ENCODE measurements around the gene NELFE. TPM values are rescaled to one million over a fixed set of nuclear protein-coding genes. Genes with fewer than 3 reads are reported as not detected.
A peak's percentile ranks its signal among the peaks of the same experiment; 100 is the strongest.
"Not testable (repeated sequence)": the region's sequence is repeated elsewhere in the genome, so short reads cannot be mapped to it uniquely, and the experiment has no call there.

The NELFE gene
- total and polyA plus RNA-seq, 9 donors, result 54.8 to 84.5 (median 65.8) TPM

GRCh38 chr6:32002546-32003268 is 43.9 kb upstream of the NELFE start:
- WGBS, 3 donors, result no CpG with 5 or more reads among the region's 15 CpGs
- H3K27me3 ChIP-seq; H3K9me3 ChIP-seq; DNase-seq; H3K27ac ChIP-seq; H3K4me1 ChIP-seq (ENCODE audit: insufficient read depth); intact Hi-C loops (cut with DNase I); H3K36me3 ChIP-seq; H3K4me3 ChIP-seq: not testable (repeated sequence)

- H3K36me3 ChIP-seq; intact Hi-C loops (cut with DNase I); H3K27ac ChIP-seq; H3K9me3 ChIP-seq; H3K27me3 ChIP-seq; H3K4me1 ChIP-seq (ENCODE audit: insufficient read depth); H3K4me3 ChIP-seq: not testable (repeated sequence)
- 85 to 98% (median 85%) methylated on average over 5 to 6 of the region's 6 CpGs for WGBS, 3 donors
- peak in 3 of 5 donors; percentile 18 to 53 (median 31) for DNase-seq
Observed at GRCh38 chr6:31996385-31996784, 37.6 kb upstream of the NELFE start.

- H3K27ac ChIP-seq; H3K27me3 ChIP-seq; intact Hi-C loops (cut with DNase I); H3K9me3 ChIP-seq; H3K4me3 ChIP-seq; H3K4me1 ChIP-seq (ENCODE audit: insufficient read depth); H3K36me3 ChIP-seq: not testable (repeated sequence)
- 95 to 96% (median 95%) methylated on average over 8 to 9 of the region's 14 CpGs for WGBS, 3 donors
- peak in 3 of 5 donors; percentile 17 to 33 (median 18) for DNase-seq
Observed at GRCh38 chr6:31994421-31994820, 35.6 kb upstream of the NELFE start.

- H3K27ac ChIP-seq; H3K4me1 ChIP-seq (ENCODE audit: insufficient read depth); DNase-seq; H3K9me3 ChIP-seq; H3K4me3 ChIP-seq; H3K36me3 ChIP-seq; intact Hi-C loops (cut with DNase I); H3K27me3 ChIP-seq: not testable (repeated sequence)
- WGBS, 3 donors, result no CpG with 5 or more reads among the region's 10 CpGs
Observed at GRCh38 chr6:31989363-31989762, 30.6 kb upstream of the NELFE start.

- H3K4me1 ChIP-seq (ENCODE audit: insufficient read depth); intact Hi-C loops (cut with DNase I): not testable (repeated sequence)
- WGBS, 3 donors, result no CpG with 5 or more reads among the region's 7 CpGs
Observed at GRCh38 chr6:31981744-31982143, 23.0 kb upstream of the NELFE start, which contains the start of gene C4A. C4A (plus strand) TSS chr6:31982057; CDS start chr6:31982108, 51 bp downstream.

GRCh38 chr6:31980998-31981397 is 22.2 kb upstream of the NELFE start:
- intact Hi-C loops (cut with DNase I); H3K27ac ChIP-seq; H3K4me1 ChIP-seq (ENCODE audit: insufficient read depth); H3K9me3 ChIP-seq; H3K36me3 ChIP-seq; DNase-seq; H3K27me3 ChIP-seq; H3K4me3 ChIP-seq: not testable (repeated sequence)
- WGBS, 3 donors, result no CpG with 5 or more reads among the region's 5 CpGs

More at GRCh38 chr6:31981744-31982143, 23.0 kb upstream of the NELFE start, which contains the start of gene C4A:
- H3K4me3 ChIP-seq, H3K27me3 ChIP-seq, H3K36me3 ChIP-seq, H3K27ac ChIP-seq, H3K9me3 ChIP-seq, DNase-seq: not testable (repeated sequence)

GRCh38 chr6:31980195-31980876 is 21.6 kb upstream of the NELFE start:
- WGBS, 3 donors, result 82 to 88% (median 84%) methylated on average over 5 to 13 of the region's 13 CpGs

GRCh38 chr6:31979238-31979898 is 20.6 kb upstream of the NELFE start:
- H3K36me3 ChIP-seq, result no peaks in the 10 kb centered on the region
- DNase-seq, result peak in 1 of 5 donors; percentile 21
- H3K27ac ChIP-seq, result no peak overlapping the region
- no peaks in the 10 kb centered on the region for H3K27me3 ChIP-seq
- no peak overlapping the region for H3K4me3 ChIP-seq
- no peaks in the 10 kb centered on the region for H3K4me1 ChIP-seq (ENCODE audit: insufficient read depth)
- no peak for TF ChIP-seq POLR2A (IDR thresholded peaks at IDR 0.05)
- no peak for TF ChIP-seq EP300 (IDR thresholded peaks at IDR 0.05)
- no peak for TF ChIP-seq CTCF (IDR thresholded peaks at IDR 0.05)
- intact Hi-C loops (cut with DNase I), result no loop called here
- H3K9me3 ChIP-seq, result no peaks in the 10 kb centered on the region
- WGBS, 3 donors, result 77 to 90% (median 84%) methylated on average over 3 of the region's 3 CpGs

More at GRCh38 chr6:31980195-31980876, 21.6 kb upstream of the NELFE start:
- H3K27ac ChIP-seq, result peak overlapping the region in 1 of 2 donors; percentile 10
- H3K27me3 ChIP-seq; H3K36me3 ChIP-seq; intact Hi-C loops (cut with DNase I); H3K9me3 ChIP-seq; H3K4me3 ChIP-seq; H3K4me1 ChIP-seq (ENCODE audit: insufficient read depth): not testable (repeated sequence)
- DNase-seq, result peak in 2 of 5 donors; percentile 17 to 23
